Left lung (tissue), 10 donors: ENCODE results near the gene RPS27L. TPM values are rescaled to one million over a fixed set of nuclear protein-coding genes. Genes with fewer than 3 reads are reported as not detected.

ENCODE experiments used
- ATAC-seq: fragments of 200-7000 bp; cut with Tn5 transposase; one replicate; pipeline ENCODE4 v1.9.1; 2020; ENCODE audit warnings: moderate library complexity
- DNase-seq, 4 donors: peaks; one replicate each; pipeline ENCODE4 v3.0.0-alpha.2; 2013 to 2020
- H3K27ac ChIP-seq, 2 donors: fragments of 200-600 bp; sonication (generic) in 1 of 2; one replicate each; pipeline versions ENCODE4 v1.5.0 to v1.8.0; 2020 to 2021
- H3K27me3 ChIP-seq, 2 donors: fragments of 200-600 bp; sonication (generic) in 1 of 2; one replicate each; pipeline versions ENCODE4 v1.5.0 to v1.8.0; 2020 to 2021
- H3K36me3 ChIP-seq, 2 donors: fragments of 200-600 bp; sonication (generic) in 1 of 2; one replicate each; pipeline versions ENCODE4 v1.5.0 to v1.8.0; 2020 to 2021
- H3K4me1 ChIP-seq, 2 donors: fragments of 200-600 bp; one replicate each; pipeline ENCODE4 v1.8.0; 2021
- H3K4me3 ChIP-seq, 2 donors: fragments of 200-600 bp; sonication (generic) in 1 of 2; one replicate each; pipeline versions ENCODE4 v1.5.0 to v1.8.0; 2020 to 2021; ENCODE audit warnings: mild to moderate bottlenecking in 1 of 2
- H3K9me3 ChIP-seq, 2 donors: fragments of 200-600 bp; sonication (generic) in 1 of 2; one replicate each; pipeline versions ENCODE4 v1.5.0 to v1.8.0; 2020 to 2021
- intact Hi-C, 2 donors: fragments of 100-400 bp; cut with DNase I; formaldehyde crosslinking; loops; one replicate each; pipeline versions ENCODE4 v1.11.2 to v1.14.2; 2022
- polyA plus RNA-seq, 6 donors: library from polyadenylated mRNA; unstranded; fragments of 120-200 nt; gene quantifications; one replicate each; pipeline ENCODE4 v1.2.1, GENCODE V29; 2013; ENCODE audit not compliant: insufficient read length in 6 of 6
- total RNA-seq, 2 donors: library from RNA; stranded (reverse); fragmentation: NEBNext Ultra II Directional; extraction: Animal tissue kit (Norgen Biotek cat#: 25700); gene quantifications; one replicate each; pipeline ENCODE4 v1.2.1, GENCODE V29; 2021
- TF ChIP-seq, protein P1 (sequence below), 2 donors: fragments of 200-600 bp; sonication (generic) in 1 of 2; IDR thresholded peaks; one replicate each; pipeline versions ENCODE4 v1.5.0 to v1.8.0; 2021; ENCODE audit warnings: antibody characterized with exemption in 2 of 2
- donor health status: DM: no; HTN: yes; CAD: no.
- donor health status: DM: no; HTN: no; CAD: no.

RPS27L gene
- total and polyA plus RNA-seq, 8 donors, result 74.8 to 242 (median 82.7) TPM

DNA sequence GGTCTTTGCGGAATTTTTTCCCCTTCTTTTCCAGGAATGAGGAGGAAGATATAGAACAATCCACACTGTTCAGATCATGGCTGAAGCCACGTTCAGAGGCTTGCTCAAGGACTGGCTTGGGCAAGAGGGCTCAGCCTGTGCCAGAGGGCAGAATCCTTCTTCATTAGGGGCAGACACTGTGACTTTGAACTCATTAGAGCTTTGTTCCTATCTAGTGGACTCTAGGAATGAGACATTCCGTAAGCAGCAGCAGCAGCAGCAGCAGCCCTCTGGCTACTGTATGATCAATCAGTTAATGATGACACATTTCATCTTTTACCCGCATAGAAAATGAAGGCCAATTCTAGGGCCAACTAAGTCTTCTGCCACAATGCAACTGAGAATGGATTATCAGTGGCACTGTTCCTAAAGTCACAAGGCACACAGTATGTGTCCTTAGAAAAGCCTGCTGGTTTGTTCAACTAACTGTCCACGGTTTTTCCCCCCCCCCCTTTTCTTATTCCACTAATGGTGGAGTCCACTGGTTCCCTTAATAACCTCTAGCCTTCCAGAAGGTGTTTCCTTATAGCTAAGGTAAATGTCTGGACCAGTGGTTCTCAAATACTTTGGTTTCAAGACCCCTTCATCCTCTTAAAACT is 30.4 kb upstream of the RPS27L start:
- H3K27me3 ChIP-seq, result no peaks in the 10 kb centered on the region
- TF ChIP-seq, protein P1, sequence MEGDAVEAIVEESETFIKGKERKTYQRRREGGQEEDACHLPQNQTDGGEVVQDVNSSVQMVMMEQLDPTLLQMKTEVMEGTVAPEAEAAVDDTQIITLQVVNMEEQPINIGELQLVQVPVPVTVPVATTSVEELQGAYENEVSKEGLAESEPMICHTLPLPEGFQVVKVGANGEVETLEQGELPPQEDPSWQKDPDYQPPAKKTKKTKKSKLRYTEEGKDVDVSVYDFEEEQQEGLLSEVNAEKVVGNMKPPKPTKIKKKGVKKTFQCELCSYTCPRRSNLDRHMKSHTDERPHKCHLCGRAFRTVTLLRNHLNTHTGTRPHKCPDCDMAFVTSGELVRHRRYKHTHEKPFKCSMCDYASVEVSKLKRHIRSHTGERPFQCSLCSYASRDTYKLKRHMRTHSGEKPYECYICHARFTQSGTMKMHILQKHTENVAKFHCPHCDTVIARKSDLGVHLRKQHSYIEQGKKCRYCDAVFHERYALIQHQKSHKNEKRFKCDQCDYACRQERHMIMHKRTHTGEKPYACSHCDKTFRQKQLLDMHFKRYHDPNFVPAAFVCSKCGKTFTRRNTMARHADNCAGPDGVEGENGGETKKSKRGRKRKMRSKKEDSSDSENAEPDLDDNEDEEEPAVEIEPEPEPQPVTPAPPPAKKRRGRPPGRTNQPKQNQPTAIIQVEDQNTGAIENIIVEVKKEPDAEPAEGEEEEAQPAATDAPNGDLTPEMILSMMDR (IDR thresholded peaks at IDR 0.05), result no peak
- H3K9me3 ChIP-seq, result no peaks in the 10 kb centered on the region
- no peak for DNase-seq
- intact Hi-C loops, result loop anchor here in 1 of 2 donors (5.0 kb wide), 1 partner anchor 90 kb away; the partner anchor contains the start of gene APH1B
- H3K4me1 ChIP-seq, result peaks cover 8 to 31% of the 10 kb centered on the region in 2 donors
- no peak overlapping the region for H3K27ac ChIP-seq
- no peak overlapping the region for H3K4me3 ChIP-seq
- ATAC-seq, result no peak
- no peaks in the 10 kb centered on the region for H3K36me3 ChIP-seq

DNA sequence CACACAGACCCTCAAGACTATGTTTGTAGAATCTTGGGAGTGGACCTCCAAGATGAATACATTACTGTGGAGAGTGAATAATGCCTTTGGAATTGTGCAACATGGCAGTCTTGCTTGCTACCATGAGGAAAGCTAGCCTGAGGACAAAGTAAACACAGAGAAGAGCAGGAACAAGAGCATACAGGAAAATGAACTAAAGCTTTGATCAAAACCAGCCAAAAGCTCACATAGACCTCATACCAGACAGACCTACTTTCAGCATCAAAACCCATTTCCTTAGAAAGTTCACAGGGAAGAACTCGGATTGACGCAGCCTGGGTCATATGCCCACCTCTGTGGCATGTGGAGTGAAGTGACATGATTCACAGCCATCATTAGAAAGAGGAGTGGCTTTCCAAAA is 28.8 kb upstream of the RPS27L start:
- TF ChIP-seq, protein P1 (IDR thresholded peaks at IDR 0.05), result no peak
- Histone ChIP-seq H3K9me3 (no peaks in the 10 kb centered on the region), H3K27ac (no peak overlapping the region), H3K27me3 (no peaks in the 10 kb centered on the region), H3K4me3 (no peak overlapping the region), H3K4me1 (peaks cover 0 to 14% of the 10 kb centered on the region in 2 donors), H3K36me3 (no peaks in the 10 kb centered on the region)
- DNase-seq, result no peak
- no peak for ATAC-seq
- intact Hi-C loops, result loop anchor here in 1 of 2 donors (5.0 kb wide), 1 partner anchor 91 kb away; the partner anchor contains the start of gene APH1B

DNA sequence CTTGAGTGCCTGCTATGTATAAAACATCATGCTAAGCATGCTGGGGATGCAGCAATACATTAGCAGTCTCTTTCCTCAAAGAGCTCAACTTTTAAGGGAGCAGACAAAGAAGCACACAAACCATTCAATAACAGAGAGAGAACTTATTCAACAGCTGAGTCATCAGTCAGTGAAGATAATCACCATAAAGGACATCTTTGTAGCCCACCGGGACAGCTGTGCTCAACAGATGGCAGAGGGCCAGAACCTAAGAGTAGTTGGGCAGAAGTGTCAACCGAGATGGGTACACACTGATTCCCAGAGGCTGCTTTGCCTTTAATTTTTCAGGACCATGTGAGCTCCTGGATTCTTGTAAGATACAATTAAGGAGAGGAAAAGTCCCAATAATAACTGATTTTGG is 27.9 kb upstream of the RPS27L start:
- DNase-seq (no peak), ATAC-seq (no peak)
- H3K9me3 ChIP-seq, result no peaks in the 10 kb centered on the region
- TF ChIP-seq, protein P1 (IDR thresholded peaks at IDR 0.05), result no peak
- intact Hi-C loops, result loop anchor here in 1 of 2 donors (5.0 kb wide), 1 partner anchor 92 kb away; the partner anchor contains the start of gene APH1B
- no peak overlapping the region for H3K27ac ChIP-seq
- H3K36me3 ChIP-seq, result no peaks in the 10 kb centered on the region
- H3K27me3 ChIP-seq, result no peaks in the 10 kb centered on the region
- H3K4me1 ChIP-seq, result peaks cover 0 to 6% of the 10 kb centered on the region in 2 donors
- no peak overlapping the region for H3K4me3 ChIP-seq

DNA sequence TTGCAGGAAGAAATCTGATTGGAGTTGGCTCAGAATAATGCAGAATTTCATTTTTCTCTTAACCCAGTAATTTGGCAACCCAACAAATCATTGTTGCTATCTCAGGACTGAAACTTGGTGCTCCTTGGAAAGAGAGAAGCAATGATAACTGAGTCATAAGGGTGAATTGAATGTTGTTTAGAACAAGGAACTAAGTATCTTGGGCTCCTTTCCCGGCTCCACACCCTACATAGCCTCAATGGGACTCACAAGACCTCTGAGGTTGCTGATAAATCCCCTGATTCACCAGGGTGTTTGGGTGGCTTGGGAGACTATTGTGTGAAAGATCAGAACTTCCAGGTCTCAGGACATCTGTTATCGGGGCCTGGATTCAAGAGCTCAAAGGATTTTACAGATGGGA is 24.4 kb upstream of the RPS27L start:
- no peak overlapping the region for H3K4me3 ChIP-seq
- DNase-seq (no peak), ATAC-seq (no peak)
- TF ChIP-seq, protein P1 (IDR thresholded peaks at IDR 0.05), result no peak
- H3K36me3 ChIP-seq, result no peaks in the 10 kb centered on the region
- H3K9me3 ChIP-seq, result no peaks in the 10 kb centered on the region
- no peak overlapping the region for H3K27ac ChIP-seq
- H3K4me1 ChIP-seq, result no peaks in the 10 kb centered on the region
- intact Hi-C loops, result no loop called here
- H3K27me3 ChIP-seq, result no peaks in the 10 kb centered on the region

DNA sequence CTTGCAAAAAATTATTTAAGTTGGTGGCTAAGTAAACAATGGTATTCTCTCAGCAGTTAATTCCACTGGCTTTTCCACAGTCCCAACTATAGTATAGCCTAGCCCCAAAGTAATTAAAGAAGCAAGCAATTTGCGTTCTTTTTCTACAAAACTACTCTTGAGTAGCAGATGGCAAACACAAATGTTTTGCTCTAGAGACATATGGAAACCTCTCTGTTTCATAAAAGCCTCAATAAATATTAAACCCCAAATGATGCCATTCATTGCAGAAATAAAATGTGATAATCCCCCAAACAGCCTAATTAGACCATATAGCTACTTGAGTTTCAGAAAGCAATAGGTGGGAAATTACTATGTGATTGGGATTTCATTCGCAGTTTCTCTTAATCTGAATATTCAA is 23.5 kb upstream of the RPS27L start:
- ATAC-seq (no peak), DNase-seq (no peak)
- intact Hi-C loops, result no loop called here
- H3K4me1 ChIP-seq, result no peaks in the 10 kb centered on the region
- no peak overlapping the region for H3K4me3 ChIP-seq
- H3K27ac ChIP-seq, result no peak overlapping the region
- TF ChIP-seq, protein P1 (IDR thresholded peaks at IDR 0.05), result no peak
- no peaks in the 10 kb centered on the region for H3K36me3 ChIP-seq
- no peaks in the 10 kb centered on the region for H3K9me3 ChIP-seq
- H3K27me3 ChIP-seq, result no peaks in the 10 kb centered on the region
